ENCODE measurements around the gene GIPR.
A peak's percentile ranks its signal among the peaks of the same experiment; 100 is the strongest.
"Not testable (repeated sequence)": the region's sequence is repeated elsewhere in the genome, so short reads cannot be mapped to it uniquely, and the experiment has no call there.

The GIPR gene

GRCh38 chr19:45646345-45646698 lies 21.7 kb upstream of the GIPR start:
- DNase-seq = no peak

DNA sequence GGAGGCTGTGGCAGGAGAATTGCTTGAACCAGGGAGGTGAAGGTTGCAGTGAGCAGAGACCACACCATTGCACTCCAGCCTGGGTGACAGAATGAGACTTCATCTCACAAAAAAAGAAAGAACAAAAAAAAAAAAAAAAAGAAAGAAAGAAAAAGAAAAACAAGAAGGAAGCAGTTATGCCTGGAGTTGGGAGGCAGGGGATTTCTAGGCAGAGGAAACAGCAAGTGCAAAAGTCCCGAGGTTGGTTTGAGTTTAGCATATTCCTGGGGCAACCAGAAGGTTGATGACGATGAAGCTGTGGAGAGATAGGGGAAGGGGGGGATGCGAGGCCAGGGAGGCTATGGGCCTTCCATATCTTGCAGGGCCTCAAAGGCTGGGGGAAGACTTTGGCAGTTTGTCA lies 17.3 kb upstream of the GIPR start:
- no peak for DNase-seq

GRCh38 chr19:45653634-45654033 lies 14.4 kb upstream of the GIPR start:
- DNase-seq = no peak

- DNase-seq = no peak
Observed at GRCh38 chr19:45655073-45655472, 12.9 kb upstream of the GIPR start.

GRCh38 chr19:45657520-45658167 lies 10.4 kb upstream of the GIPR start:
- no peak for DNase-seq

GRCh38 chr19:45659096-45659729 lies 8.8 kb upstream of the GIPR start:
- no peak for DNase-seq

GRCh38 chr19:45660636-45661035 lies 7.4 kb upstream of the GIPR start:
- no peak for DNase-seq

DNA sequence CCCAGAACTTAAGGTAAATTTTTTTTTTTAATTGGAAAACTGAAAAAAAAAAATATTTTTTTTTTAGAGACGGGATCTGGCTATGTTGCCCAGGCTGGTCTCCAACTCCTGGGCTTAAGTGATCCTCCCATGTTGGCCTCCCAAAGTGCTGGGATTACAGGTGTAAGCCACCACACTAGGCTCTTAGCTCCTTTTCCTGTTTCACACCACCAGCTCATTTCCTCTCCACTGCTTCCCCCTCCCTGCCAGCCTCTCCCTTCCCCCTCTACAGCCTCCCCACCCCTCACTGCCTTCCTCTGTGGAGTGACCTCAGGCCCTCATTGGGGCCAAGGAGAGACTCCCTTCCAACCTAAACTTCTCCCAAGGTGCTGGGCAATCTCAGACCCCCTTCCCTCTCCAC lies 4.2 kb upstream of the GIPR start:
- no peak for DNase-seq

DNA sequence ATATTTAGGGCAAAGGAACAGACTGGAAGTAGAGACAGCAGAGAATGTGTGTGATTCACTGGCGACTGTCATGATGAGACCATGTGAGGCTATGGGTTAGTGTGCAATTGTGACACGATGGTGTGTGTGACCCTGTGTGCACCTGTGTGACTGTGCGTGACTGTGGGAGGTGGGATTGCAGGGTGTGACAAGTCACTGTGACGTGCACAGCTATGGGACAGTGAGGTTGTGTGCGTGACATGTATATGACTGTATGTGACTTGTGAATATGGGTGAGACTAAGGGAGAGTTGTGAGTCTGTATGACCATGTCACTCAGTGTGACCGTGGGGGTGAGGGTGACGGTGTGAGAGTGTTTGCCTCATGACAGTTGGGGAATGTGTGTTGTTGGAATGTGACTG lies 3.4 kb upstream of the GIPR start:
- no peak for DNase-seq

DNA sequence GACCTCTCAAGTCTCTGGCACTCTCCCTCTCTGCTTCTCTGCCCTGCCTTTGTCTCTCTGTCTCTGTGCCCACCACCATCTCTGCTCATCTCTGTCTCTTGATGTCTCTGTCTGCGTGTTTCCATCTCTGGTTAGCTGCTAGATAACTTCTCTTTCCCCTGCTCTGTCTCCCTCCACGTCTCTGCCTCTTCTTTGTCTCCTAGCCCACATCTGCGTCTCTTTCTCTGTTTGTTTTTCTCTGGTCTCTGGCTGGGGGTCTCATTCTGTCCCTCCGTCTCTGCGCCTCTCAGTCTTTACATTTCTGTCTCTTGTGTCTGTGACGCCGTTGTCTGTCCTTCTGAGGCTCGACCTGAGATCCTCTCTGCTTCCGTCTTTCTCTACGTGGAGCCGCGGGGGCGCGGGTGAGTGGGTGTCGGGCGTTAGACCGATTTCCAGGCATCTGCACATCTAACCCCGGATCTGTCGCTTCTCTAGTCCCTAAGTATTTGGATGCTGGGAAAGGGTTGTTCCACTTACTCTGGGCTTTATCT lies 386 bp downstream of the GIPR start:
- no peak for DNase-seq

DNA sequence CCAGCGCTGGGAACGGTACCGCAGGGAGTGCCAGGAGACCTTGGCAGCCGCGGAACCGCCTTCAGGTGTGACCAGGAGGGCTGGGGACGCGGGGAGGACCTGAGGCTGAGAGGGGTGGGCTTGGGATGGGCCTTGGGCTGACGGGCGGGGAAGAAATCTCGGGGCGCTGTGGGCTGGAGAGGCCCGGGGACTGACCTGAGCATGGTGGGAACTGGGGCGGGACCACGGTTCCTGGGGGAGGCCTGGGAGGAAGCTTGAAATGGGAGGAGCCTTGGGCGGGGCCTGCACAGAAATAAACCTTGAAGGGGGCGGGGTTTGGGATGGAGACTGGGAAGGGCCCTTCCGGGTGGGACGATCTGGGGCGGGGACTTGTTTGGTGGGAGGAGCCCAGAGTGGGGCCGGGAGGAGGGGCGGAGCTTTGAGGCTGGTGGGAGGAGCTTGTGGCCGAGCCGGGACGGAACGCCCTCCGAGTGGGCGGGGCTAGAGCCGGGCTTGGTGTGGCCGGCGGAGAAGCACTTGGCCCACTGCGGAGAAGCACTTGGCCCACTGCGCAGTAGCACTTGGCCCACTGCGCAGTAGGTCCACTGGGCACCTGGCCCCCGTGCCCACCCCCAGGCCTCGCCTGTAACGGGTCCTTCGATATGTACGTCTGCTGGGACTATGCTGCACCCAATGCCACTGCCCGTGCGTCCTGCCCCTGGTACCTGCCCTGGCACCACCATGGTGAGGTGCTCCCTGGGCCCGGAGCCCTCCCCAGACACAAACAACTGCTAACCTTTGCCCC lies 2.8 kb downstream of the GIPR start:
- no peak for DNase-seq

DNA sequence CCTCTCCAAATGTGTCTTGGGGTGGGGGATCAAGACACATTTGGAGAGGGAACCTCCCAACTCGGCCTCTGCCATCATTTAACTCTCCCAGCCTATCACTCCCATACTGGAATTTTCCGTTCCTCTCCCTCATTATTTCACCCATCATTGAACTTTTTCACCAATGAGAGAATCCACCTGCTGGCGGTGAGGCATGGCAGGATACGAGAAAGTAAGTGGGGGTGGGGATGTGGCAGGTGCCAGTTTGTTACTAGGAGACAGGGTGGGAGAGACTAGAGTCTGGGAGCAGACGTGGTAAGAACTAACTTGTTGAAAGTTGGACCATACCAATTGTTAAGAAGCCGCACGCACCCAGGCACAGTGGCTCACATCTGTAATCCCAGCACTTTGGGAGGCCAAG lies 6.9 kb downstream of the GIPR start:
- no peak for DNase-seq

DNA sequence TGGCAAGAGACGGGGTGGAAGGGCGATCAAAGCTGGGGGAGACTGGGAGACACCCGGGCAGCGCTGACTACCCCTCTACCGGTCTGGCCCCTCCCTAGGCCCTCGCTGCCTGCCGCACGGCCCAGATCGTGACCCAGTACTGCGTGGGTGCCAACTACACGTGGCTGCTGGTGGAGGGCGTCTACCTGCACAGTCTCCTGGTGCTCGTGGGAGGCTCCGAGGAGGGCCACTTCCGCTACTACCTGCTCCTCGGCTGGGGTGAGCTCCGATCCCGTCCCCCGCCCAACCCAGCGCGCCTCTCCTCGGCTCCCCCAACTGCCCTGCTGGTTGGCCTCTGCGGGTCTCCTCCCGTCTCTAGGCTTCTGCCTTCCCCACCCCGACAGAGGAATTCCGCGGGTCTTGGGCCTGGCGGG lies 8.8 kb downstream of the GIPR start:
- DNase-seq = no peak

GRCh38 chr19:45677351-45678230 lies 9.6 kb downstream of the GIPR start:
- no peak for DNase-seq

DNA sequence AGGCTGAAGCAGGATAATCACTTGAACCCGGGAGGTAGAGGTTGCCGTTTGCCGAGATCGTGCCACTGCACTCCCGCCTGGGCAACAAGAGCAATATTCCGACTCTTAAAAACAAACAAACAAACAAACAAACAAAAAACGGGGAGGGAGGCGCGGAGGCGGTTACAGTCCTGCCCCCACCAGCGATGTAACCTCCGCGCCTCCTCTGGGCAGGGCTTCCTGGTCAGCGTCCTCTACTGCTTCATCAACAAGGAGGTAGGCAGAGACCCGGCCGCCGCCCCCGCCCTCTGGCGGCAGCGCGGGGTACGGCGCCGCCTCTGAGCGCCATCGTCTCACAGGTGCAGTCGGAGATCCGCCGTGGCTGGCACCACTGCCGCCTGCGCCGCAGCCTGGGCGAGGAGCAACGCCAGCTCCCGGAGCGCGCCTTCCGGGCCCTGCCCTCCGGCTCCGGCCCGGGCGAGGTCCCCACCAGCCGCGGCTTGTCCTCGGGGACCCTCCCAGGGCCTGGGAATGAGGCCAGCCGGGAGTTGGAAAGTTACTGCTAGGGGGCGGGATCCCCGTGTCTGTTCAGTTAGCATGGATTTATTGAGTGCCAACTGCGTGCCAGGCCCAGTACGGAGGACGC lies 13.5 kb downstream of the GIPR start:
- DNase-seq = peak; percentile 44

GRCh38 chr19:45682117-45682516 lies 14.1 kb downstream of the GIPR start:
- no peak for DNase-seq

DNA sequence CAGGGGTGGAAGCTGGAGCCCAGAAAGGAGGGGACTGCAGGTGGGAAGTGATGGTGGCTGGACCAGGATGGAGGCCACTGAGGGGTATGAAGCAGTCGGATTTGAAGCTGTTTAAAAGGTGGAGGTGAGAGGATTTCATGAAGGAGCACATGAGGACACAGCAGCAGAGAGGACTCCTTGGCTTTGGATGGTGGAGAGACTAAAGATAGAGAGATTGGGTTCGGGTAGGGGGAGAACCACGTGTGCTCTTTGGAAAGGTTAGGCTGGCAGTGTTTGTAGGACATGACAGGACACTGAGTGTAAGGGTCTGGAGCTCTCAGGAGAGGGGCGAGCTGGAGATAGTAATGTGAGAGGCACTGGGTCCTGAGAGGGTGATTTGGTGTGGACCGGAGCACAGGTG lies 14.9 kb downstream of the GIPR start:
- DNase-seq = no peak

- DNase-seq = not testable (repeated sequence)
Observed at GRCh38 chr19:45685045-45685444, 17.0 kb downstream of the GIPR start.

DNA sequence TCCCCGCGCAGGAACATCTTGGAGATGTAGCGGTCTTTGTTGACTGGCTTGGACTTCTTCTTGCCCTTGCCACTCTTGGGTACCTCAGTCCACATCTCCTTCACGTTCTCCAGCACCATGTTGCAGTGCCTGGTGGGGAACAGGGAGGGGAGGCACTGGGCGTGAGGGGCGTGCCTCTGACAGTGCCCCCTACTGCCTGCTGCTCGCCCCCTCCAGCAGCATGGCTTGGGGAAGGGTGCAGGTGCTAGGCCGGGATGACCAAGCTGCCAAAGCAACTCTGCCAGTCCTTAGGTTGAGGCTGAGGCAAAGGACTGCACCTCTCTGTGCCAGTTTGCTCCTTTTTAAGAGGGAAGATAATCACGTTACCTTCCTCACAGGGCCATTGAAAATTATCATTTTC lies 19.6 kb downstream of the GIPR start:
- no peak for DNase-seq

- no peak for DNase-seq
Observed at GRCh38 chr19:45691516-45692186, 23.6 kb downstream of the GIPR start, which contains the start of gene SNRPD2. TSS of gene SNRPD2 (minus strand) at chr19:45691953. CDS start at chr19:45691888, 65 bp downstream.

- DNase-seq = peak; percentile 94
Observed at GRCh38 chr19:45692187-45693105, 24.4 kb downstream of the GIPR start, which contains the start of gene QPCTL. TSS of gene QPCTL (plus strand) at chr19:45692666. CDS start at chr19:45692704, 38 bp downstream.

Measured in NCI-H1417 treated with DMSO at 0.1 percent for 48 hours (cell line).